Activated B cell treated with CpG ODN at 0.5 μM for 24 hours (primary cell): Measurements from ENCODE around the gene GIPC3. TPM values are rescaled to one million over a fixed set of nuclear protein-coding genes. Genes with fewer than 3 reads are reported as not detected.
"Not testable (repeated sequence)": the region's sequence is repeated elsewhere in the genome, so short reads cannot be mapped to it uniquely, and the experiment has no call there.

Experiments
- ATAC-seq: fragments of 200-7000 bp; cut with Tn5 transposase; one replicate; pipeline ENCODE4 v1.10.0; 2021; ENCODE audit warnings: low read depth, mild to moderate bottlenecking, moderate library complexity
- CTCF ChIA-PET: fragments of 350-600 bp; sonication (Branson Sonifier 250); formaldehyde crosslinking; loops from one replicate; lab custom pipeline; 2021; ENCODE audit warnings: antibody characterized with exemption; lab: Charles Lee
- POLR2A ChIA-PET: fragments of 350-600 bp; sonication (Branson Sonifier 250); formaldehyde crosslinking; loops from one replicate; lab custom pipeline; 2021; ENCODE audit warnings: antibody characterized with exemption; lab: Charles Lee
- DNase-seq: peaks from one replicate; pipeline ENCODE4 v3.0.0; 2022
- H3K27ac Mint-ChIP-seq: one replicate; pipeline ENCODE4 v1.8.0; 2020; ENCODE audit warnings: mixed read lengths
- H3K27me3 Mint-ChIP-seq: one replicate; pipeline ENCODE4 v1.8.0; 2021; ENCODE audit warnings: mixed read lengths
- H3K36me3 Mint-ChIP-seq: one replicate; pipeline ENCODE4 v1.8.0; 2021; ENCODE audit warnings: low read depth, mixed read lengths
- H3K4me1 Mint-ChIP-seq: one replicate; pipeline ENCODE4 v1.8.0; 2021; ENCODE audit warnings: mixed read lengths
- H3K4me3 Mint-ChIP-seq: one replicate; pipeline ENCODE4 v1.8.0; 2020; ENCODE audit warnings: mild to moderate bottlenecking, mixed read lengths
- H3K9me3 Mint-ChIP-seq: one replicate; pipeline ENCODE4 v1.8.0; 2020; ENCODE audit warnings: mixed read lengths
- intact Hi-C: fragments of 100-400 bp; cut with micrococcal nuclease; formaldehyde crosslinking; loops from one replicate; pipeline ENCODE4 v1.15.1; 2024
- total RNA-seq: library from RNA; stranded (reverse); gene quantifications from 2 replicates; pipeline ENCODE4 v1.2.3, GENCODE V29; 2022
- TF ChIP-seq, protein P1 (sequence below): fragments of 200-600 bp; IDR thresholded peaks from one replicate; pipeline ENCODE4 v1.8.0; 2022; ENCODE audit warnings: antibody characterized with exemption, mild to moderate bottlenecking

Gene GIPC3
- total RNA-seq, 1 donor from 2014 or later = 0.29 TPM

DNA sequence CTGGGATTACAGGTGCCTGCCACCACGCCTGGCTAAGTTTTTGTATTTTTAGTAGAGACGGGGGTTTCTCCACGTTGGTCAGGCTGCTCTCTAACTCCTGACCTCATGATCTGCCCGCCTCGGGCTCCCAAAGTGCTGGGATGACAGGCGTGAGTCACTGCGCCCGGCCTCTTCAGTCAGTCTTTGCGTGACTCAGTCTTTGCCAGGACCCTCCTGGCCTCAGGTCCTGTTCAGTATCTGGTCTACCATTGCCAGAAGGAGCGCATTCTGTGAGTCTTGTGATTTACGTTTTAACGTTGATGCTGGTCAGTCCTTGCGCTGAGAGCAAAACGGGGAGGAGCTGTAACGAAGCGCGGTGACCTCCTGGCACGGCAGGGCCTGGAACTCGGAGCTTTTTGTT lies 20.1 kb upstream of the GIPC3 start:
- ATAC-seq (no peak), DNase-seq (no peak)
- intact Hi-C loops = no loop called here
- CTCF ChIA-PET = interaction anchor here (1.0 kb wide), 1 partner anchor 11 kb away, joined by 4 read pairs; no protein-coding TSS in a partner anchor
- no peaks in the 10 kb centered on the region for H3K27me3 Mint-ChIP-seq
- H3K4me3 Mint-ChIP-seq = no peak overlapping the region
- TF ChIP-seq, protein P1, sequence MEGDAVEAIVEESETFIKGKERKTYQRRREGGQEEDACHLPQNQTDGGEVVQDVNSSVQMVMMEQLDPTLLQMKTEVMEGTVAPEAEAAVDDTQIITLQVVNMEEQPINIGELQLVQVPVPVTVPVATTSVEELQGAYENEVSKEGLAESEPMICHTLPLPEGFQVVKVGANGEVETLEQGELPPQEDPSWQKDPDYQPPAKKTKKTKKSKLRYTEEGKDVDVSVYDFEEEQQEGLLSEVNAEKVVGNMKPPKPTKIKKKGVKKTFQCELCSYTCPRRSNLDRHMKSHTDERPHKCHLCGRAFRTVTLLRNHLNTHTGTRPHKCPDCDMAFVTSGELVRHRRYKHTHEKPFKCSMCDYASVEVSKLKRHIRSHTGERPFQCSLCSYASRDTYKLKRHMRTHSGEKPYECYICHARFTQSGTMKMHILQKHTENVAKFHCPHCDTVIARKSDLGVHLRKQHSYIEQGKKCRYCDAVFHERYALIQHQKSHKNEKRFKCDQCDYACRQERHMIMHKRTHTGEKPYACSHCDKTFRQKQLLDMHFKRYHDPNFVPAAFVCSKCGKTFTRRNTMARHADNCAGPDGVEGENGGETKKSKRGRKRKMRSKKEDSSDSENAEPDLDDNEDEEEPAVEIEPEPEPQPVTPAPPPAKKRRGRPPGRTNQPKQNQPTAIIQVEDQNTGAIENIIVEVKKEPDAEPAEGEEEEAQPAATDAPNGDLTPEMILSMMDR = no peak
- POLR2A ChIA-PET = no interaction called here
- no peaks in the 10 kb centered on the region for H3K36me3 Mint-ChIP-seq
- H3K27ac Mint-ChIP-seq = no peak overlapping the region
- H3K9me3 Mint-ChIP-seq = no peaks in the 10 kb centered on the region
- H3K4me1 Mint-ChIP-seq = peaks cover 5% of the 10 kb centered on the region

DNA sequence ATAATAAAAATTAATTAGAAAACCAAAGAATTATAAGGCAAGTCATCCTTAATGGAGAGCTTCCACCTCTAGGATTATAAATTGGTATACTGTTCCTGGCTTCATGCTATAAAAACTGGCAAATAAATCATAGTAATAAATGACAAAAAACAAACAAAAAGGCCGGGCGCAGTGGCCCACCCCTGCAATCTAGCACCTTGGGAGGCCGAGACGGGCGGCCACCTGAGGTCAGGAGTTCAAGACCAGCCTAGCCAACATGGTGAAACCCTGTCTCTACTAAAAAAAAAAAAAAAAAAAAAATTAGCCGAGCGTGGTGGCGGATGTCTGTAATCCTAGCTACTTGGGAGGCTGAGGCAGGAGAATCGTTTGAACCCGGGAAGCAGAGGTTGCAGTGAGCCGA lies 15.2 kb upstream of the GIPC3 start:
- H3K27me3 Mint-ChIP-seq, ATAC-seq, H3K4me3 Mint-ChIP-seq, DNase-seq, H3K27ac Mint-ChIP-seq, H3K36me3 Mint-ChIP-seq, H3K9me3 Mint-ChIP-seq, CTCF ChIA-PET: not testable (repeated sequence)
- H3K4me1 Mint-ChIP-seq = peaks cover 15% of the 10 kb centered on the region
- intact Hi-C loops = loop anchor here (5.0 to 10.0 kb wide), 3 partner anchors 192 to 402 kb away; partner anchors contain the start of genes APBA3, DAPK3, MRPL54 and NCLN
- POLR2A ChIA-PET = interaction anchor here (0.5 kb wide), 1 partner anchor 760 kb away, joined by 4 read pairs; no protein-coding TSS in a partner anchor

DNA sequence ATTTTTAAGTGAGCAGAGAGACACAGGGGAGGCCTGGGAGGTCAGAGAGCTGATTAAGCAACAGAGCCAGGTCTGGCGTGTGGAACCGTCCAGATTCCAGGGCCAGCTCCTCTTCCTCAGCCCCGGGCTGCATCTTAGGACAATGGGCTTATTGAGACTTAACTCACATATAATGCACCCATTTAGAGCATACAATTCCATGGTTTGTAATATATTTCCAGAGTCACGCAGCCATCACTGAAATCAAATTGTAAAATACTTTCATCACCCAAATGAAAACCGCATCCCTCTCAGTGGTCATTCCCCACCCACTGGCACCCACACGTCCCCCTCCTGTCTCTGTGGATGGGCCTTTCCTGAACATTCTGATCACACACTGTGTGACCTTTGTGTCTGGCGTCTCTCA lies 14.7 kb upstream of the GIPC3 start:
- Mint-ChIP-seq H3K9me3 (no peaks in the 10 kb centered on the region), H3K27ac (no peak overlapping the region), H3K36me3 (peaks cover 7% of the 10 kb centered on the region), H3K27me3 (no peaks in the 10 kb centered on the region), H3K4me1 (peaks cover 19% of the 10 kb centered on the region), H3K4me3 (no peak overlapping the region)
- ATAC-seq = no peak
- no peak for DNase-seq
- ChIA-PET POLR2A (interaction anchor here (0.6 kb wide), 1 partner anchor 17 kb away, joined by 4 read pairs; no protein-coding TSS in a partner anchor), CTCF (no interaction called here)
- intact Hi-C loops = loop anchor here (5.0 to 10.0 kb wide), 3 partner anchors 192 to 402 kb away; partner anchors contain the start of genes APBA3, DAPK3, MRPL54 and NCLN
- TF ChIP-seq, protein P1 = no peak

DNA sequence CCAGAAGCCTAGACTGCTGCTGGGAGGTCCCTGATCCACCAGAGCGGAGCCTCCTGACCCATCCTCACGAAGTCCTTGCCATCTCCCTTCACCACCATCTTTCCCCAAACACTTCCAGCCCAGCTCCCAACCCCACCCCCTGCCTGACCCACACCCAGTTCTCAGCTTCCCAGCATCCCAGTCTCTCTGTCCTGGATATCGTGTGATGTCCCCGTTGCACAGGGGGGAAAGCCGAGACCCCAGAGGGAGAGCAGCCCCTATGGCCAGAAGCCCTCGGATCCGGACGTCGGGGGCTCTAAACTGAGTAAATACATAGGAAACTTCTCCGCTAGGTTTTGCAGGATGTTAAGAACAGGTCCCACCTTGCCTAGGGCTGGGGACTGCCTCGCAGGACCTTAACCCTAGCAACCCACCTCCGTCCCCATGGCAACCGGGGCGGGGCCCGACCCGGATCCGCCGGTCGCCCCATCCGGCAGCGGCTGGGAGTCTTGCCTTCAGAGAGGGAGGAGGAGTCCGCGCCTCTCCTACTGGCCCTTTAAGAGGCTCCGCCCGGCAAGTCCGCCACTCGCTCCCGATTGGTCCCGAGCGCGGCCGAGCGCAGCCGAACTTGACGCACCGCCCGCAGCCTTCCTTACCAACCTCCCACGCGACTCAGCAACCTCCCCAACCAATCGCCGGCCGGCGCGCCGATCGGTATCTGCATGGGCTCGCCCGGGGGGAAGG lies 13.0 kb upstream of the GIPC3 start:
- peaks cover 9% of the 10 kb centered on the region for H3K36me3 Mint-ChIP-seq
- peak overlapping the region; percentile 81 for H3K4me3 Mint-ChIP-seq
- H3K4me1 Mint-ChIP-seq = peaks cover 19% of the 10 kb centered on the region
- peak; percentile 94 for DNase-seq
- intact Hi-C loops = loop anchor here (1.0 to 10.0 kb wide), 7 partner anchors 15 to 610 kb away; partner anchors contain the start of genes ANKRD24, APBA3, DAPK3 and FZR1
- H3K27me3 Mint-ChIP-seq = no peaks in the 10 kb centered on the region
- POLR2A ChIA-PET = interaction anchor here (0.8 kb wide), 1 partner anchor 18 kb away, joined by 3 read pairs; no protein-coding TSS in a partner anchor
- H3K9me3 Mint-ChIP-seq = no peaks in the 10 kb centered on the region
- peak overlapping the region; percentile 53 for H3K27ac Mint-ChIP-seq
- CTCF ChIA-PET = no interaction called here
- peak; percentile 95 for ATAC-seq
- TF ChIP-seq, protein P1 = no peak

DNA sequence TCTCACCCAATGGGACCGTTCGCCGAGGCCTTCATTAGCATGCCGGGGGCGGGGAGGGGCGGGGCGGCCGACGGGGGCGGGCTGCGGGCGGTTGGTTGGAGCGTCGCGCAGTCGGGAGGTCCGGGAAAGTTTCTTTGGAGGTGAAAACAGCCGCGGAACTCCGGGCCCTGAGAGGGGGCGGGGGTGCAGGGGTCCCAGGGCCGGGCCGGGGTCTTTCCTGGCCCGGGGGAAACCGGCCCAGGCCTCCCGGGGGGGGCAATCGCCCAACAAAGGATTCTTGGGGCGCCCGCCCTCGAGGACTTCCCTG lies 12.5 kb upstream of the GIPC3 start, which contains the start of gene HMG20B:
HMG20B (plus strand) TSS at position 90 of the 307 bp plus-strand sequence. CDS start 366 bp downstream, outside the sequence.
- no peak for DNase-seq
- CTCF ChIA-PET = no interaction called here
- TF ChIP-seq, protein P1 = no peak
- H3K36me3 Mint-ChIP-seq = peaks cover 9% of the 10 kb centered on the region
- peaks cover 19% of the 10 kb centered on the region for H3K4me1 Mint-ChIP-seq
- ATAC-seq = no peak
- POLR2A ChIA-PET = interaction anchor here (0.6 to 0.8 kb wide), 2 partner anchors 18 to 21 kb away, joined by 3 to 6 read pairs; no protein-coding TSS in a partner anchor
- no peaks in the 10 kb centered on the region for H3K27me3 Mint-ChIP-seq
- peak within 1 kb of the TSS; percentile 53 for H3K27ac Mint-ChIP-seq
- intact Hi-C loops = loop anchor here (1.0 to 10.0 kb wide), 7 partner anchors 16 to 609 kb away; partner anchors contain the start of genes ANKRD24, APBA3, DAPK3 and FZR1
- no peaks in the 10 kb centered on the region for H3K9me3 Mint-ChIP-seq
- H3K4me3 Mint-ChIP-seq = peak within 1 kb of the TSS; percentile 81
